ENCODE results near the gene PCCA.

GRCh38 chr13:100563779-100564178, 474.9 kb downstream of the PCCA start:
- TF ChIP-seq EZH2 (IDR thresholded peaks at IDR 0.05; ENCODE audit: borderline replicate concordance, low read length) (no peak), CTCF (IDR thresholded peaks at IDR 0.05; ENCODE audit: low read length) (no peak)

Measured in OCI-LY1 (cell line).